Hepatocyte (in vitro differentiated cells): ENCODE measurements around the gene IFT122.

Experiments used
- CTCF ChIP-seq: fragments of 200-600 bp; sonication (generic); IDR thresholded peaks from 2 replicates; pipeline ENCODE4 v1.5.1; 2016; ENCODE audit warnings: antibody characterized with exemption, mild to moderate bottlenecking; ENCODE audit not compliant: poor library complexity
- EZH2 ChIP-seq: fragments of 200-600 bp; sonication (generic); IDR thresholded peaks from 2 replicates; pipeline ENCODE4 v1.6.1; 2016; ENCODE audit warnings: antibody characterized with exemption, mild to moderate bottlenecking, borderline replicate concordance
- EZH2phosphoT487 ChIP-seq: fragments of 200-600 bp; sonication (generic); IDR thresholded peaks from one replicate; pipeline ENCODE4 v1.6.1; 2018; ENCODE audit warnings: antibody characterized with exemption, mild to moderate bottlenecking, low read depth, moderate library complexity; ENCODE audit not compliant: unreplicated experiment, severe bottlenecking

GRCh38 chr3:129558772-129559564, 118.9 kb downstream of the IFT122 start:
- TF ChIP-seq EZH2 (no peak), CTCF (no peak), EZH2phosphoT487 (no peak)
